NCI-H187 (cell line): ENCODE results near the gene TSPAN10.

Source experiments
- DNase-seq, 2 experiments: peaks; one replicate each; lab custom pipeline; 2025; lab: John Stamatoyannopoulos, UW

Gene TSPAN10

DNA sequence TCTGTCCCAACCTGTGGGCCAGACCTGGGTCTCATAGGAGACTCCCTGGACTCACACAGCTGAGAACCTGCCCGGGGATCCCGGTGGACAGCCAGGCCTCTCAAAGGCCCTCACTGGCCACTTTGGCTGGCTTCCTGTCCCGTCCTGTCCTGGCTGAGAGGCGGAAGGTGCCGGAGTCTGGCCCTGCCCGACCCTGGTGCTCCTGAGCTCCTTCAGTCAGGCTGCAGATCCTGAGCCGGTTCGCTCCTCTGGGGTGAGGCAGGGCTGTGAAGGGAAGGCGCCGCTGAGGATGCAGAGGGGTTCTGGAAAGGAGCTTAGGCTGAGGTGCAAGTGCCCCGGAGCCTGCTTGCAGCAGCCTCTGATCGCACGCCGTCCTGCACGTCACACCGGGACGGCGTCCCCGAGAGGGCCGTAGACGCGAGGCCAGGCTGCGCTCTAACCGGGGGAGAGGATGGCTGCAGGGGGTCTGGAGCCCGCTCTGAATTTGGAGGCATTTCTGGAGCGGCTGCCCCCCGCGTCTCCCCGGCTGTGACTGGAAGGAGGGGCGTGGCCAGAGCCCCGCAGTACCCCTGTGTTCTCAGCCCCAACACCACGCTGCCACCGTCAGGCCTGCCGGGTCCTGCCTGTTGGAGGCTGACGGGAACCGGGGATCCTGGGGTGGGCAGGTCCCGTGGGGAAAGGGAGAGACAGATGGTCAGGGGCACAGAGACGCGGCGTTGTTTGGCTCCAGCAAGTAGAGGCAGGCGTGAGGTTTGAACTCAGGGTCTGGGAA, 51.0 kb downstream of the TSPAN10 start:
- no peak for DNase-seq

DNA sequence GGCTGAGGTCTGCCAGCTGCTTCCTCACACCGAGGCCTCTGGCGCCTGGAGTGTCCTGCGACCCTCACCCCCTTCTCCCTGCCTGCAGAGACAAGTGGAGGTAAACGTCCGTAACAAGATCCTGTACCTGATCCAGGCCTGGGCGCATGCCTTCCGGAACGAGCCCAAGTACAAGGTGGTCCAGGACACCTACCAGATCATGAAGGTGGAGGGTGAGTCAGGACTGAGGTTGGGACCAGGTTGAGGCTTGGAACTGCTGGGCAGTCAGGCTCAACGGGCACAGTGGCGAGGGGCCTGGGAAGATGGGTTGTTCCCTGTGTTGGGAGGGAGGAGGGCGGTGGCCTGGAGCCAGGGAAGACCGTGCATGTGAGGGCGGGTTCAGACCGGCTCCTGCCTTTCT, 51.6 kb downstream of the TSPAN10 start:
- no peak for DNase-seq

DNA sequence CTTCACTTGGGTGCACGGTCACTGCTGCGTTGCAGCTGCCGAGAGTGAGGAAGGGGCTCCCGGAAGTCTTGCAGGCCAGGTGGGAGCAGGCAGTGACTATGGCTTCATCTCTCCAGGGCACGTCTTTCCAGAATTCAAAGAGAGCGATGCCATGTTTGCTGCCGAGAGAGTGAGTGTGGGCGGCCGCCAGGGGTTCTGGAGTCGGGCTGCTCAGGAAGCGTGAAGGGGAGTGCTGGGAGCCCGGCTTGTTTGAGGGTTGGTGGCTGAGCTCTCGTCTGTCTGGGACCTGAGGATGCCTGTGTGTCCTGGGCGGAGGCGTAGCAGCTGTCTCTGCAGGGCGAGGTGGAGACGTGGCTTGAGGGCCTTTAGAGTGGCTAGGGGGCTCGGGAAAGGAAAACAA, 53.1 kb downstream of the TSPAN10 start:
- DNase-seq = no peak

DNA sequence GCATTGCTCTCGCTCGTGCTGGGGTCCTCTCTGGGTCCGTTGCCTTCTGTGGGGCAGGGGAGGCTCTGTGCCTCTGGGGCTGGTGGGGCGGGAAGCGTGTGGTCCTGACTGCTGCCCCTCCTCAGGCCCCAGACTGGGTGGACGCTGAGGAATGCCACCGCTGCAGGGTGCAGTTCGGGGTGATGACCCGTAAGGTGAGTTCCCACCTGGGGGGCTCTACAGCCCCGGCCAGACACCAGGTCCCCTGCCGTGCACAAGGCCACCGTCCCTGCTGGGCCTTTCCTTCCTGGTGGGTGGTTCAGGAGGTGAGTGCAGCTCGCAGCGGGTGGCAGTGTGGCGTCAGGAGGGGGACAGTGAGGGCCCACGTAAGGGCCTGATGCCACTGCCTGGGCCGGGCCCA, 53.6 kb downstream of the TSPAN10 start:
- DNase-seq = no peak

DNA sequence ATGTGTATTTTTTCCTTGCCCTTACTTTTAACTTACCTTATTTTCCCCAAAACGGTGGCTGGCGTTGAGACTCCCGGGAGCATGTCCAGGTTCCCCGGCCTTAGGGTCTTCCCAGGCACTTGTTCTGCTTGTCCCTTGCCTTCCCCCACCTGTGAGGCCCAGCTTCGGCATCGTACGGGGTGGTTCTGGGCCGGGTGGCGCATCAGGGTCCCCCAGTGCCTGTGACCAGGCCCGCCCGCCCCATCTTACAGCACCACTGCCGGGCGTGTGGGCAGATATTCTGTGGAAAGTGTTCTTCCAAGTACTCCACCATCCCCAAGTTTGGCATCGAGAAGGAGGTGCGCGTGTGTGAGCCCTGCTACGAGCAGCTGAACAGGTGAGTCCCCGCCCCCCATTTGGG, 54.2 kb downstream of the TSPAN10 start:
- DNase-seq = no peak

DNA sequence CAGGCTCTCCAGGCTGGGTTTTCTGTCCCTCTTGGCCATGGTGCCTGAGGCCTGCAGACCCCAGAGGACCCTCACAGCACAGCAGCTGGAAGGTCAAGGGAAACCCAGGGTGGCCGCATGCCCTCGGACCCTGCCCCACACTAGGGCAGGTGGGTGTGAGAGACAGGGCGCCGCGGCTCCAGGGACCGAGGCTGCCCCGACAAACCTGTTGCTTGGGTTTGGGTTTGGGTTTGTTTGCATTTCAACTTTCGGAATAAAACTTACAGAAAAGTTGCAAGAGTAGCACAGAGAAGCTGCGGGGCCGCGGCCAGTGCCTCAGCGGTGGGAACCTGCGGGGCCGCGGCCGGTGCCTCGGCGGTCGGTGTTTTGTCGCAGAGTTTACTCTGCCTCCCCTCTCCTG, 54.6 kb downstream of the TSPAN10 start:
- no peak for DNase-seq

DNA sequence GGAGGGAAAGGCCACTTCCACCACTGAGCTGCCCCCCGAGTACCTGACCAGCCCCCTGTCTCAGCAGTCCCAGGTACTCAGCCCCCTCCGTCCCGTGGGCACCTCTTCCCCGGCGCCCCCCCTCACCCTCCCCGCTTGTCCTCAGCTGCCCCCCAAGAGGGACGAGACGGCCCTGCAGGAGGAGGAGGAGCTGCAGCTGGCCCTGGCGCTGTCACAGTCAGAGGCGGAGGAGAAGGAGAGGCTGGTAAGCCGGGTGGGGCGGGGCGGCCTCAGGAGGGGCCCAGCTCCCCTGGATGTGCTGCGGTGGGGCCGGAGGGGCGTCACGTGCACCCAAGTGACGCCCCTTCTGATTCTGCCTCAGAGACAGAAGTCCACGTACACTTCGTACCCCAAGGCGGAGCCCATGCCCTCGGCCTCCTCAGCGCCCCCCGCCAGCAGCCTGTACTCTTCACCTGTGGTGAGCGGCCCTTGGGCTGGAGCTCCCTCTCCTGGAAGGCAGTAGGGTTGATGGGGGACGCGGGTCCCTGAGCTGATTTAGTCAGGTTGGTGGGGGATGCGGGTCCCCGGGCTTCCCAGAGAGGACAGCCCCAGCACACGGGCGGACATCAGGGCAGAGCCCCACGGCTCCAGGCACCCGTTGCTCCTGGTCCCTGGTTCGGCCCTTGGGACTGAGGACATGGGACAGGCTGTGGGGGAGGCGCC, 56.7 kb downstream of the TSPAN10 start:
- no peak for DNase-seq

DNA sequence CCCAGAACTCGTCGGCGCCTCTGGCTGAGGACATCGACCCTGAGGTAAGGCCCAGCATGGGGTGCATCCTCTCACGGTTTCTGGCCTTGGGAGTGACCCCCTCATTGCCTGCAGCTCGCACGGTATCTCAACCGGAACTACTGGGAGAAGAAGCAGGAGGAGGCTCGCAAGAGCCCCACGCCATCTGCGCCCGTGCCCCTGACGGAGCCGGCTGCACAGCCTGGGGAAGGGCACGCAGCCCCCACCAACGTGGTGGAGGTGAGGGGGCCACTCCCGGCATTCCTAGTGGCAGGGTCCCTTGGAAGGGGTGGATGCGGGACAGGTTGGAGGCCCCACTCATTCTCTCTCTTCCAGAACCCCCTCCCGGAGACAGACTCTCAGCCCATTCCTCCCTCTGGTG, 57.8 kb downstream of the TSPAN10 start:
- no peak for DNase-seq

DNA sequence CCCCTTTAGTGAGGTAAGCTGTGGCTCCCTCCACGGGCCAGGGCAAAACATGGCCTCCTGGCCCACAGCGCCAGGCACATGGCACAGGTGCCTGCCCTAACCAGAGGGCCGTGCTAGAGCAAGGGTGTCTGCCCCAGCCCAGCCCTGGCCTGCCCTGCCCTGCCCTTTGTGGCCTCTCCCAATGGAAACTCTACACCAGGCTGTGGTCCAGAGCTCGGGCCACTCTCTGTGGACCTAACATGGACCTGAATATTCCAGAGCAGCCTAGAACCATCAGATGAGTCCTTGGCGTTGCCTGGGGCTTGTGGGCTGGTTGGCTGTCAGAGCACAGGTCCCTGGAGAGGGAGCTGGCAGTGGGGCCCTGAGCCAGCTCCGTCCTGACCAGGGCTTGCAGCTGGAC, 58.2 kb downstream of the TSPAN10 start:
- no peak for DNase-seq

DNA sequence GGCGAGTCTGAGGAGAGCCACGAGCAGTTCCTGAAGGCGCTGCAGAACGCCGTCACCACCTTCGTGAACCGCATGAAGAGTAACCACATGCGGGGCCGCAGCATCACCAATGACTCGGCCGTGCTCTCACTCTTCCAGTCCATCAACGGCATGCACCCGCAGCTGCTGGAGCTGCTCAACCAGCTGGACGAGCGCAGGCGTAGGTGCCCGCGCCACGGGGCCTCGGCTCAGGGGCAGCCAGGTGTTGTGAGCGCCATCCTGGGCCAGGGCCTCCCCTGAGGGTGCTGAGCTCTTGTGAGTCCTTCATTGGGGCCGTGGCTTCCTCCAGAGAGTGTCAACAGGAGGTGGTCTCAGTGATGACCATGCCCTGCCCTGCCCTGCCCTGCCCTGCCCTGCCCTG, 58.8 kb downstream of the TSPAN10 start:
- DNase-seq = no peak

DNA sequence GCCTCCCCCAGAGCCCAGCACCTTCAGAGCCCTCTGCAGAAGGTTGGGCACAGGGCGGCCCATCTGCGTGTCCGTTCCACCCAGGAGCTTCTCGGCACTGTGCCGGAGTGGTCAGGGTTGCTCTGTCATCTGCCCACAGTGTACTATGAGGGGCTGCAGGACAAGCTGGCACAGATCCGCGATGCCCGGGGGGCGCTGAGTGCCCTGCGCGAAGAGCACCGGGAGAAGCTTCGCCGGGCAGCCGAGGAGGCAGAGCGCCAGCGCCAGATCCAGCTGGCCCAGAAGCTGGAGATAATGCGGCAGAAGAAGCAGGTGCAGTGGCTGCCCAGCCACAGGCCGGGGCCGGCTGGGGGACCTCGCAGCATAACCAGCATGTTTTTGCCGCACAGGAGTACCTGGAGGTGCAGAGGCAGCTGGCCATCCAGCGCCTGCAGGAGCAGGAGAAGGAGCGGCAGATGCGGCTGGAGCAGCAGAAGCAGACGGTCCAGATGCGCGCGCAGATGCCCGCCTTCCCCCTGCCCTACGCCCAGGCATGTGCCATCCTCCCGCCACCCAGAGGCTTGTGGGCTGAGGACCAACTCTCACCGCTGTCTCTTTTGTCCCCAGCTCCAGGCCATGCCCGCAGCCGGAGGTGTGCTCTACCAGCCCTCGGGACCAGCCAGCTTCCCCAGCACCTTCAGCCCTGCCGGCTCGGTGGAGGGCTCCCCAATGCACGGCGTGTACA, 59.4 kb downstream of the TSPAN10 start:
- DNase-seq = no peak

DNA sequence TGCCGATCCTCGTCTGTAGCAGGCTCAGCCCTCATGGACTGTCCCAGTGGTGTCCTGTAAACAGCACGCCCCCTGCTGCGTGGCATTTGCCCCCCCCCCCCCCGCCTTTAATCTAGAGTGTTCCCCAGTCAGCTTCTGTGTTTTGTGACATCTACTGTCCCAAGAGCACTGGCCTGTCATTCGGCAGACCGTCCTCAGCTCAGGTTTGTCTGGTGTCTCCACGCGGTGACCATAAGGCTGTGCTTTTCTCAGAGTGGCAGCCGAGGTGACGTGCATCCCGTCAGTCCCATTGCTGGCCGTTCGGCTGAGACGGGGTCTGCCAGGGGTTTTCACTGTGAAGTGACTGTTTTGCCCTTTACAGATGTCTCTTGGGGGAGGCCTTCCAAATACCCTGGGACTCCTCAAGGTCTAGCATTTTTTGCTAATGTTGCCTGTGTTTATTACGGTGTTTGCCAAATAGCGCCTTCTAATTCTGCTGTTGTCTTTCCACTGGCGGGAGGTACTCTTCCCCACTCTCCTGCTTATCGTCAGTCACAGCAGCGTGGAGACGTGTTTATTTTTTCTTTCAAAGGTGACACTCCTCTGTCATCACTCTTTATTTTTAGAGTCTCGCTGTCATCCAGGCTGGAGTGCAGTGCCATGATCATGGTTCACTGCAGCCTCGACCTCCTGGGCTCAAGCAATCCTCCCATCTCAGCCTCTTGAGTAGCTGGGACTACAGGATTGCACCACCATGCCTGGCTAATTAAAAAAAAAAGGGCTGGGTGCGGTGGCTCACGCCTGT, 60.5 kb downstream of the TSPAN10 start:
- DNase-seq = no peak
